ENCODE results near the gene LAYN. TPM values are rescaled to one million over a fixed set of nuclear protein-coding genes. Genes with fewer than 3 reads are reported as not detected.

The LAYN gene
- total RNA-seq, 1 experiment from 2014 or later, result 0.79 TPM

GRCh38 chr11:111606986-111607385 is 66.5 kb downstream of the LAYN start:
- Histone ChIP-seq H3K27me3 (replicated peaks; ENCODE audit: control insufficient read depth, insufficient read depth, low read length) (no peaks in the 10 kb centered on the region), H3K4me1 (peaks cover 30% of the 10 kb centered on the region), H3K9me3 (no peaks in the 10 kb centered on the region), H3K36me3 (ENCODE audit: control insufficient read depth, insufficient read depth, low read length) (no peaks in the 10 kb centered on the region), H3K4me3 (ENCODE audit: low read depth, low read length) (no peak overlapping the region)
- Mint-ChIP-seq H3K4me3 (ENCODE audit: unreplicated experiment) (no peak overlapping the region), H3K9me3 (ENCODE audit: unreplicated experiment) (no peaks in the 10 kb centered on the region), H3K4me1 (ENCODE audit: low read depth, unreplicated experiment) (peaks cover 30% of the 10 kb centered on the region), H3K36me3 (ENCODE audit: insufficient read depth, unreplicated experiment) (peaks cover 15% of the 10 kb centered on the region), H3K27me3 (ENCODE audit: insufficient read depth, unreplicated experiment) (no peaks in the 10 kb centered on the region), H3K27ac (ENCODE audit: unreplicated experiment) (no peak overlapping the region)
- POLR2A ChIA-PET, result interaction anchor here (0.5 to 0.7 kb wide), 2 partner anchors 31 to 53 kb away, joined by 5 to 13 read pairs; no protein-coding TSS in a partner anchor
- CTCF ChIA-PET, result interaction anchor here (0.7 kb wide), 1 partner anchor 87 kb away, joined by 5 read pairs; no protein-coding TSS in a partner anchor
- no peak for TF ChIP-seq CTCF (IDR thresholded peaks at IDR 0.05; ENCODE audit: insufficient read depth in 1 of 2, low read depth in 1 of 2, low read length in 1 of 2, severe bottlenecking in 1 of 2, unreplicated experiment in 1 of 2)
- DNase-seq, result no peak
- no TSS peak for BruUV-seq (replicated peaks)
- intact Hi-C loops (cut with micrococcal nuclease; ENCODE audit: unreplicated experiment), result no loop called here

GRCh38 chr11:111607751-111608150 is 67.2 kb downstream of the LAYN start:
- Histone ChIP-seq H3K9me3 (no peaks in the 10 kb centered on the region), H3K27me3 (replicated peaks; ENCODE audit: control insufficient read depth, insufficient read depth, low read length) (no peaks in the 10 kb centered on the region), H3K4me1 (peaks cover 30% of the 10 kb centered on the region), H3K36me3 (ENCODE audit: control insufficient read depth, insufficient read depth, low read length) (no peaks in the 10 kb centered on the region), H3K4me3 (ENCODE audit: low read depth, low read length) (no peak overlapping the region)
- BruUV-seq (replicated peaks), result no TSS peak
- Mint-ChIP-seq H3K9me3 (ENCODE audit: unreplicated experiment) (no peaks in the 10 kb centered on the region), H3K27ac (ENCODE audit: unreplicated experiment) (no peak overlapping the region), H3K4me3 (ENCODE audit: unreplicated experiment) (no peak overlapping the region), H3K4me1 (ENCODE audit: low read depth, unreplicated experiment) (peaks cover 30% of the 10 kb centered on the region), H3K27me3 (ENCODE audit: insufficient read depth, unreplicated experiment) (no peaks in the 10 kb centered on the region), H3K36me3 (ENCODE audit: insufficient read depth, unreplicated experiment) (peaks cover 7% of the 10 kb centered on the region)
- POLR2A ChIA-PET, result no interaction called here
- intact Hi-C loops (cut with micrococcal nuclease; ENCODE audit: unreplicated experiment), result no loop called here
- CTCF ChIA-PET, result no interaction called here
- no peak for DNase-seq
- no peak for TF ChIP-seq CTCF (IDR thresholded peaks at IDR 0.05; ENCODE audit: insufficient read depth in 1 of 2, low read depth in 1 of 2, low read length in 1 of 2, severe bottlenecking in 1 of 2, unreplicated experiment in 1 of 2)

Small RNA genes lying within 50 kb of the gene (microRNA-seq; reads per million reads assigned to microRNA genes)
- gene MIR34B (4.1 reads per million, percentile 27 among the genes with 10 or more reads in this experiment), gene MIR34C (57.2 reads per million, percentile 67 among the genes with 10 or more reads in this experiment)

Other genes with a start within 250 kb of the LAYN start
- gene POU2AF3, start 242.2 kb upstream of the LAYN start, total RNA-seq (2022), result 7.0 and 8.6 TPM in 2 replicates
- 1.1 and 2.7 TPM in 2 replicates for gene POU2AF1, start 161.4 kb upstream of the LAYN start, total RNA-seq (2022)
- 0.61 and 1.2 TPM in 2 replicates for gene BTG4, start 28.3 kb upstream of the LAYN start, total RNA-seq (2022)
- not detected in 2 replicates for gene HOATZ, start 25.9 kb upstream of the LAYN start, total RNA-seq (2022)
- gene SIK2, start 61.7 kb downstream of the LAYN start, total RNA-seq (2022), result 37.3 and 40.2 TPM in 2 replicates
- 109 and 114 TPM in 2 replicates for gene PPP2R1B, start 225.7 kb downstream of the LAYN start, total RNA-seq (2022)

All from Caco-2 (cell line).